Stomach (tissue), 9 donors: ENCODE data around the gene ATF7. TPM values are rescaled to one million over a fixed set of nuclear protein-coding genes. Genes with fewer than 3 reads are reported as not detected.

Experiments
- DNase-seq, 2 donors: peaks; one replicate each; pipeline versions ENCODE4 v3.0.0 to v3.0.0-alpha.2; 2013 to 2019
- H3K27ac ChIP-seq, 5 donors: fragments of 200-600 bp in 4 of 5; sonication (generic) in 4 of 5; one replicate each; pipeline ENCODE4 v1.5.1; 2013 to 2019; ENCODE audit warnings: mild to moderate bottlenecking in 1 of 5, moderate library complexity in 1 of 5
- H3K27me3 ChIP-seq, 3 donors: fragments of 200-600 bp; sonication (generic); one replicate each; pipeline ENCODE4 v1.5.1; 2017 to 2019; ENCODE audit warnings: mixed run types in 1 of 3
- H3K36me3 ChIP-seq, 4 donors: fragments of 200-600 bp; sonication (generic); 1 replicate in 3 of 4; 2 replicates in 1 of 4; pipeline ENCODE4 v1.5.1; 2016 to 2019
- H3K4me1 ChIP-seq, 4 donors: fragments of 200-600 bp; sonication (generic); one replicate each; pipeline ENCODE4 v1.5.1; 2016 to 2019
- H3K4me3 ChIP-seq, 4 donors: fragments of 200-600 bp; sonication (generic) in 3 of 4; one replicate each; pipeline ENCODE4 v1.5.1; 2016 to 2019; ENCODE audit warnings: mild to moderate bottlenecking in 1 of 4
- H3K9me3 ChIP-seq, 4 donors: fragments of 200-600 bp; sonication (generic); one replicate each; pipeline ENCODE4 v1.5.1; 2016 to 2019
- CTCF ChIP-seq, 7 experiments: fragments of 450-650 bp in 4 of 7; fragments of 200-600 bp in 3 of 7; sonication (generic) in 3 of 7; IDR thresholded peaks; one replicate each; pipeline ENCODE4 v1.5.1; 2016 to 2019; ENCODE audit warnings: antibody characterized with exemption in 7 of 7, control low read depth in 2 of 7, mild to moderate bottlenecking in 1 of 7
- EP300 ChIP-seq: sonication (generic); formaldehyde crosslinking; IDR thresholded peaks from one replicate; pipeline ENCODE4 v1.6.1; 2017; ENCODE audit warnings: antibody characterized with exemption
- POLR2A ChIP-seq, 4 donors: fragments of 450-650 bp; IDR thresholded peaks; one replicate each; pipeline ENCODE4 v1.6.1; 2016; ENCODE audit warnings: antibody characterized with exemption in 4 of 4, control low read depth in 2 of 4, mild to moderate bottlenecking in 1 of 4, moderate library complexity in 1 of 4
- POLR2AphosphoS5 ChIP-seq, 3 donors: sonication (generic); formaldehyde crosslinking; IDR thresholded peaks; one replicate each; pipeline ENCODE4 v1.6.1; 2016; ENCODE audit warnings: antibody characterized with exemption in 3 of 3
- WGBS, 5 donors: extraction: QIAGEN DNeasy Blood & Tissue Kit in 3 of 5; methylation state at CpG; one replicate each; pipeline versions ENCODE4 v1.1.5 to v1.1.7; 2013 to 2018; 5-methylcytosine and 5-hydroxymethylcytosine counted together
- intact Hi-C: fragments of 100-400 bp; cut with DNase I; formaldehyde crosslinking; loops from one replicate; pipeline ENCODE4 v1.15.1; 2023; ENCODE audit warnings: low total_unique reads
- polyA plus RNA-seq, 3 donors: library from polyadenylated mRNA; stranded (reverse); fragments of 200-250 nt; gene quantifications; one replicate each; pipeline ENCODE4 v1.2.3, GENCODE V29; 2013
- total RNA-seq, 5 donors: library from RNA; depleted of rRNA; stranded (reverse); fragments of >200 nt; gene quantifications; one replicate each; pipeline versions ENCODE4 v1.1.0 to v1.2.3, GENCODE V29; 2014 to 2016
- donor health status: healthy with polysubstance abuse.
- donor health status: Bipolar disorder and iron deficiency.
- donor health status: healthy.

The ATF7 gene
- total and polyA plus RNA-seq, 8 donors, result 9.0 to 93.4 (median 16.3) TPM

DNA sequence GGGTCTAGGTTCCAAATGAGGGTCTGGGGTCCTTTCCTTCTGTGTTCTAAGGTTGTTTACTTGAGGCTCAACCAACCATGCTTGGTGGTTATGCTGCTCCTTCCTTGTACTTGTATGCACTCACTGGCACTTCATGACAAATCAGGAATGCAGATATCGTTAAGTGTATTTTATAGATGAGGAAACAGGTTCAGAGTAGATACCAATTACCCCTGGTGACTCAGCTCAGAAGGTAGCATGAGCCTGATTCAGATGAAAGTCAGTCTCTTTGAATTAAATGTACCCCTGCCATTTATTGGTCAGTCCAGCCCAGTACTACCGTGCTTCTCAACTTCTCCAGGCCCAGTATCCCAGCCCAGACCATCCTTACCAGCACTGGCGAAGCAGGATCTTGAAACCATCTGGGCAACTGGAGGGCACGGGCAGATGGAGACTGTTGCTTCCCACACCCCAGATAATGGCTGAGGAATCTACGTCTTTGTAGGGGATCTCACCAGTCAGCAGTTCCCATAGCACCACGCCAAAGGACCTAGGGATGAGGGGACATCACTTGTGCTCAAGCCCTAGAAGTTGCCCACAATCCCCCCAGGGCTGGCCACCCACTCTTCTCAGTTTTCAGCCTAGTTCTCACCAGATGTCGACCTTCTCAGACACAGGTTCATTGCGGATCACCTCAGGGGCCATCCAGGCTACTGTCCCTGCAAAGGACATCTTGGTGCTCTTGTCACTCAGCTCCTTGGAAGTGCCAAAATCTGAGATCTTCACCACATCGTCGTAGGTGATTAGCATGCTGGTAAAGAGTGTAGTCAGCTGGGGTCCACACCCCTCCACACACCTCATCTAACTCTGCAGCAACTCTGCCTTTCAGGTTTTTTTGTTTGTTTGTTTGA, 141.3 kb downstream of the ATF7 start:
- TF ChIP-seq POLR2AphosphoS5 (IDR thresholded peaks at IDR 0.05) (peak in 1 of 3 donors; percentile 27), CTCF (IDR thresholded peaks at IDR 0.05) (no peak), POLR2A (IDR thresholded peaks at IDR 0.05) (no peak), EP300 (no peak)
- intact Hi-C loops, result no loop called here
- Histone ChIP-seq H3K4me3 (no peak overlapping the region), H3K27me3 (no peaks in the 10 kb centered on the region), H3K36me3 (peaks cover 33 to 83% (median 81%) of the 10 kb centered on the region in 4 donors), H3K9me3 (no peaks in the 10 kb centered on the region), H3K4me1 (peaks cover 0 to 34% (median 26%) of the 10 kb centered on the region in 4 donors), H3K27ac (peak overlapping the region in 2 of 5 donors; percentile 14 to 22)
- 82 to 86% (median 83%) methylated on average over 9 to 10 of the region's 10 CpGs for WGBS, 5 donors
- DNase-seq, result no peak

DNA sequence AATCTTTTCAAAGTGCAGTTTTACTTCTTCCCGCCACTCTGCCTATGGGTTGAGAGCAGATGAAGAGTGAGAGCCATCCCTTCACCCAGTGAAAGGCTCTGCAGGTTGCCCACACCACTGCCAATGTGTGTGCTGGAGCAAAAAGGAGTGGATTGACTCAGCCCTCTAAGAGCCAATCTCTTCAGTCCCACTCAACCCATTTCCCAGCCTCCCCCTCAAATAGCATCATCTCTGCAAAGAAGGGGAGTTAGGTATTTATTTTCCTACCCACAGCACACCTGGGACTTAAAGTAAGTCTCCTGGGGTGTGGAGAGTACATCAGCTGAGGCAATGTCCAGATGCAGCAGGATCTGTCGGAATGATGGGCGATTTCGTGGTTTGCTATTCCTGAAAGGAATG, 142.2 kb downstream of the ATF7 start:
- TF ChIP-seq CTCF (IDR thresholded peaks at IDR 0.05), result no peak
- no peak for TF ChIP-seq POLR2A (IDR thresholded peaks at IDR 0.05)
- TF ChIP-seq POLR2AphosphoS5 (IDR thresholded peaks at IDR 0.05), result peak in 1 of 3 donors; percentile 3
- DNase-seq, result no peak
- WGBS, 5 donors, result 88 to 97% (median 91%) methylated on average over 4 of the region's 4 CpGs
- intact Hi-C loops, result no loop called here
- peaks cover 0 to 40% (median 29%) of the 10 kb centered on the region in 4 donors for H3K4me1 ChIP-seq
- H3K36me3 ChIP-seq, result peaks cover 41 to 92% (median 90%) of the 10 kb centered on the region in 4 donors
- H3K27me3 ChIP-seq, result no peaks in the 10 kb centered on the region
- no peaks in the 10 kb centered on the region for H3K9me3 ChIP-seq
- H3K4me3 ChIP-seq, result no peak overlapping the region
- peak overlapping the region in 2 of 5 donors; percentile 22 to 35 for H3K27ac ChIP-seq

- H3K27ac ChIP-seq, result peak overlapping the region in 3 of 5 donors; percentile 27 to 54 (median 51)
- no peak overlapping the region for H3K4me3 ChIP-seq
- TF ChIP-seq POLR2AphosphoS5 (IDR thresholded peaks at IDR 0.05), result peak in 1 of 3 donors; percentile 1
- TF ChIP-seq CTCF (IDR thresholded peaks at IDR 0.05), result no peak
- no peak for TF ChIP-seq EP300
- TF ChIP-seq POLR2A (IDR thresholded peaks at IDR 0.05), result no peak
- whole genome bisulfite sequencing, 5 donors, result 42 to 69% (median 46%) methylated on average over 9 of the region's 9 CpGs
- peak in 1 of 2 donors; percentile 60 for DNase-seq
- H3K27me3 ChIP-seq, result no peaks in the 10 kb centered on the region
- intact Hi-C loops, result no loop called here
- no peaks in the 10 kb centered on the region for H3K9me3 ChIP-seq
- peaks cover 0 to 46% (median 32%) of the 10 kb centered on the region in 4 donors for H3K4me1 ChIP-seq
- peaks cover 46 to 98% (median 96%) of the 10 kb centered on the region in 4 donors for H3K36me3 ChIP-seq
Measured at GRCh38 chr12:53483225-53483978, 142.8 kb downstream of the ATF7 start.

- intact Hi-C loops, result no loop called here
- Histone ChIP-seq H3K27me3 (no peaks in the 10 kb centered on the region), H3K4me1 (peaks cover 0 to 53% (median 35%) of the 10 kb centered on the region in 4 donors), H3K4me3 (no peak overlapping the region), H3K27ac (peak overlapping the region in 4 of 5 donors; percentile 14 to 54 (median 39)), H3K9me3 (no peaks in the 10 kb centered on the region), H3K36me3 (peaks cover 53 to 100% (median 100%) of the 10 kb centered on the region in 4 donors)
- peak in 1 of 2 donors; percentile 13 for DNase-seq
- 61 to 77% (median 70%) methylated on average over 13 to 18 of the region's 18 CpGs for WGBS, 5 donors
- no peak for TF ChIP-seq EP300
Measured at GRCh38 chr12:53482626-53483168, 143.5 kb downstream of the ATF7 start.
